GM12878 (cell line): Measurements from ENCODE around the gene PLA2G4A. TPM values are rescaled to one million over a fixed set of nuclear protein-coding genes. Genes with fewer than 3 reads are reported as not detected.

ENCODE experiments used
- ATAC-seq: fragments of 200-7000 bp; cut with Tn5 transposase; 3 replicates; pipeline ENCODE4 v1.9.1; 2020; ENCODE audit warnings: mild to moderate bottlenecking, moderate library complexity
- BruUV-seq: library from RNA; stranded (reverse); fragments of 400-500 nt; replicated peaks from 2 replicates; lab custom pipeline; 2021; lab: Mats Ljungman, UMichigan
- CTCF ChIA-PET: fragments of 300-600 bp; sonication (Branson Sonifier 250); formaldehyde crosslinking; extraction: SDS; loops from one replicate; lab custom pipeline; 2021; ENCODE audit warnings: inconsistent platforms; lab: Yijun Ruan, JAX
- POLR2A ChIA-PET: fragments of 350-600 bp; formaldehyde crosslinking; extraction: SDS; loops from one replicate; lab custom pipeline; 2021; ENCODE audit warnings: inconsistent platforms; lab: Charles Lee
- RAD21 ChIA-PET: fragments of 300-600 bp; sonication (Branson Sonifier 250); formaldehyde crosslinking; loops from one replicate; lab custom pipeline; 2023; ENCODE audit warnings: antibody characterized with exemption; ENCODE audit not compliant: unreplicated experiment; lab: Charles Lee
- SMC1A ChIA-PET: fragments of 300-600 bp; sonication (Branson Sonifier 250); formaldehyde crosslinking; loops from one replicate; lab custom pipeline; 2023; ENCODE audit not compliant: unreplicated experiment, uncharacterized antibody; lab: Charles Lee
- DNase-seq: peaks from one replicate; pipeline ENCODE4 v3.0.0-alpha.2; 2011; ENCODE audit warnings: low read depth, low spot score
- FAIRE-seq: peaks from 3 replicates; lab custom pipeline; 2011; peaks lifted over from hg19 to GRCh38; lab: Jason Lieb, UNC
- H2AFZ ChIP-seq: 2 replicates; pipeline ENCODE4 v1.6.0; 2011; ENCODE audit warnings: low read depth, low read length, control low read depth; ENCODE audit not compliant: control insufficient read depth
- H3K27ac ChIP-seq: 2 replicates; pipeline ENCODE4 v1.5.1; 2011; ENCODE audit warnings: control low read depth; ENCODE audit not compliant: control insufficient read depth, insufficient read depth
- H3K27me3 ChIP-seq, 2 experiments: replicated peaks in 1 of 2; 2 replicates each; pipeline versions ENCODE4 v1.6.0 to v1.6.1; 2011; ENCODE audit warnings: low read length in 1 of 2; ENCODE audit not compliant: control insufficient read depth in 2 of 2, insufficient read depth in 2 of 2
- H3K36me3 ChIP-seq, 2 experiments: 2 replicates each; pipeline ENCODE4 v1.5.1; 2011; ENCODE audit warnings: low read length in 1 of 2; ENCODE audit not compliant: control insufficient read depth in 2 of 2, insufficient read depth in 2 of 2
- H3K4me1 ChIP-seq: 2 replicates; pipeline ENCODE4 v1.6.1; 2011; ENCODE audit warnings: mild to moderate bottlenecking, low read length, moderate library complexity, mixed read lengths; ENCODE audit not compliant: control insufficient read depth, insufficient read depth
- H3K4me2 ChIP-seq: 2 replicates; pipeline ENCODE4 v1.6.0; 2011; ENCODE audit warnings: control low read depth; ENCODE audit not compliant: control insufficient read depth, insufficient read depth
- H3K4me3 ChIP-seq: fragments of 200-600 bp; sonication (generic); 2 replicates; pipeline ENCODE4 v1.5.1; 2016
- H3K79me2 ChIP-seq: 2 replicates; pipeline ENCODE4 v1.6.0; 2011; ENCODE audit warnings: low read length; ENCODE audit not compliant: control insufficient read depth, insufficient read depth
- H3K9ac ChIP-seq: 2 replicates; pipeline ENCODE4 v1.8.0; 2011; ENCODE audit warnings: low read length, control low read depth, mixed read lengths; ENCODE audit not compliant: control insufficient read depth, insufficient read depth
- H3K9me3 ChIP-seq: replicated peaks from 3 replicates; pipeline ENCODE4 v1.5.1; 2011; ENCODE audit warnings: mild to moderate bottlenecking, low read length; ENCODE audit not compliant: control insufficient read depth, insufficient read depth
- H4K20me1 ChIP-seq: 2 replicates; pipeline ENCODE4 v1.6.0; 2011; ENCODE audit not compliant: control insufficient read depth, insufficient read depth
- FOS ChIP-seq: IDR thresholded peaks from 3 replicates; pipeline ENCODE4 v1.6.1; 2011; ENCODE audit warnings: borderline replicate concordance; ENCODE audit not compliant: insufficient read length; ENCODE audit errors: extremely low read depth
- MTA3 ChIP-seq: IDR thresholded peaks from 2 replicates; pipeline ENCODE4 v1.6.1; 2012; ENCODE audit warnings: low read length, inconsistent platforms, borderline replicate concordance
- NR2C1 ChIP-seq: fragments of 450-650 bp; IDR thresholded peaks from 2 replicates; pipeline ENCODE4 v1.6.1; 2017; ENCODE audit warnings: antibody characterized with exemption, mild to moderate bottlenecking, moderate library complexity
- SREBF2 ChIP-seq: IDR thresholded peaks from 2 replicates; pipeline ENCODE4 v1.6.1; 2012; ENCODE audit warnings: mild to moderate bottlenecking, low read length
- TAF1 ChIP-seq: IDR thresholded peaks from 2 replicates; pipeline ENCODE4 v1.6.1; 2011; ENCODE audit warnings: mild to moderate bottlenecking, low read depth, low read length, borderline replicate concordance
- ZNF207 ChIP-seq: fragments of 450-650 bp; IDR thresholded peaks from 2 replicates; pipeline ENCODE4 v1.6.1; 2014; ENCODE audit warnings: antibody characterized with exemption, mild to moderate bottlenecking, borderline replicate concordance
- ZZZ3 ChIP-seq: IDR thresholded peaks from 2 replicates; pipeline ENCODE4 v1.6.1; 2011; ENCODE audit warnings: low read depth; ENCODE audit not compliant: control insufficient read depth, insufficient read length
- WGBS: methylation state at CpG from one replicate; pipeline ENCODE4 v1.1.6; 2016; ENCODE audit warnings: low lambda C conversion rate; ENCODE audit not compliant: insufficient replicate concordance, insufficient coverage; ENCODE audit errors: missing lambda C conversion rate; 5-methylcytosine and 5-hydroxymethylcytosine counted together
- in situ Hi-C: fragments of 300-500 bp; cut with MboI; formaldehyde crosslinking; loops from 9 replicates; pipeline ENCODE4 v1.14.3; 2018; ENCODE audit warnings: mixed read lengths
- intact Hi-C: fragments of 100-400 bp; cut with micrococcal nuclease; formaldehyde crosslinking; loops from one replicate; pipeline ENCODE4 v1.14.2; 2022; ENCODE audit not compliant: unreplicated experiment
- polyA plus RNA-seq, 11 experiments: library from polyadenylated mRNA; depleted of rRNA in 4 of 11; unstranded in 6 of 11; stranded (reverse) in 5 of 11; fragments of >200 nt; fragmentation: Nextera tagmentation in 4 of 11; fragmentation: Illumina TruSeq in 1 of 11; extraction: Ambion mirVana in 4 of 11; extraction: Trizol in 1 of 11; gene quantifications; 1 replicate in 1 of 11; 2 replicates in 10 of 11; pipeline versions ENCODE4 v1.2.1 to v1.2.3, GENCODE V29; 2011 to 2016; ENCODE audit warnings: inconsistent platforms in 2 of 11, missing spikeins in 2 of 11, low read depth in 1 of 11
- total RNA-seq, 4 experiments: library from RNA; depleted of rRNA in 3 of 4; stranded (reverse); fragments of >200 nt in 3 of 4; fragmentation: Illumina TruSeq in 1 of 4; extraction: Trizol in 1 of 4; gene quantifications; 2 replicates each; pipeline versions ENCODE4 v1.2.1 to v1.2.3, GENCODE V29; 2013 to 2021
- TF ChIP-seq, protein P1 (sequence below): fragments of 450-650 bp; IDR thresholded peaks from 2 replicates; pipeline ENCODE4 v1.6.1; 2017; ENCODE audit warnings: mild to moderate bottlenecking
- TF ChIP-seq, protein P2 (sequence below): IDR thresholded peaks from 2 replicates; pipeline ENCODE4 v1.6.1; 2011; ENCODE audit warnings: low read depth, mild to moderate bottlenecking, low read length, moderate library complexity, borderline replicate concordance; ENCODE audit errors: extremely low read depth

PLA2G4A gene
- total and polyA plus RNA-seq, 10 of the 15 experiments (the other 5 are each of a cell fraction or from before 2014, with no cell fraction given) = 0.70 to 3.3 (median 1.5) TPM; not detected in 1

DNA sequence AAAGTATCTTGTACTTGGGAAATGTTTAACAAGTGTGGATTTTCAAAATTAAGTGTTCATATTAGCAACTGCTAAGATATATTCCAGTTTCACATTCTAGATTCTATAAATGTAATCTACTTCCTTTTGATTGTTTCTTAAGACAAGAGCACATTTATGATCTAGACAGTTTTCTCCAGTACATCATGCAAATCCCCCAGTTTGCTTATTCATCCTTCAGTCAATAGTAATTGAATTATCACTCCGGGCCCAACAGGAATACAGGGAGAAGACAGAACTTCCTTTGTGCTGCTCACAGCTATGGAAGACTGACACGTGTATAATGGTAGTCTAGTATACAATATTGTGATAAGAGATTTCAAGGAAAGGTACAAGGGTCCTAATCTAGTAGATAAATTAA, 14.5 kb downstream of the PLA2G4A start:
- ATAC-seq (no peak), DNase-seq (no peak), FAIRE-seq (no peak)
- intact Hi-C loops = loop anchor here (10.0 kb wide), 1 partner anchor 118 kb away; no protein-coding TSS in a partner anchor
- 28% methylated on average over 2 of the region's 2 CpGs for WGBS
- H3K4me3 ChIP-seq = no peak overlapping the region
- H3K36me3 ChIP-seq = no peaks in the 10 kb centered on the region; a peak in 1 of 4 replicates
- no TSS peak for BruUV-seq
- SMC1A ChIA-PET = no interaction called here
- POLR2A ChIA-PET = no interaction called here
- CTCF ChIA-PET = no interaction called here
- TF ChIP-seq NR2C1 = no peak
- TF ChIP-seq, protein P1, sequence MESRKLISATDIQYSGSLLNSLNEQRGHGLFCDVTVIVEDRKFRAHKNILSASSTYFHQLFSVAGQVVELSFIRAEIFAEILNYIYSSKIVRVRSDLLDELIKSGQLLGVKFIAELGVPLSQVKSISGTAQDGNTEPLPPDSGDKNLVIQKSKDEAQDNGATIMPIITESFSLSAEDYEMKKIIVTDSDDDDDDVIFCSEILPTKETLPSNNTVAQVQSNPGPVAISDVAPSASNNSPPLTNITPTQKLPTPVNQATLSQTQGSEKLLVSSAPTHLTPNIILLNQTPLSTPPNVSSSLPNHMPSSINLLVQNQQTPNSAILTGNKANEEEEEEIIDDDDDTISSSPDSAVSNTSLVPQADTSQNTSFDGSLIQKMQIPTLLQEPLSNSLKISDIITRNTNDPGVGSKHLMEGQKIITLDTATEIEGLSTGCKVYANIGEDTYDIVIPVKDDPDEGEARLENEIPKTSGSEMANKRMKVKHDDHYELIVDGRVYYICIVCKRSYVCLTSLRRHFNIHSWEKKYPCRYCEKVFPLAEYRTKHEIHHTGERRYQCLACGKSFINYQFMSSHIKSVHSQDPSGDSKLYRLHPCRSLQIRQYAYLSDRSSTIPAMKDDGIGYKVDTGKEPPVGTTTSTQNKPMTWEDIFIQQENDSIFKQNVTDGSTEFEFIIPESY = no peak
- no peak for TF ChIP-seq FOS
- TF ChIP-seq ZNF207 = no peak
- no peak for TF ChIP-seq ZZZ3
- no peak for TF ChIP-seq MTA3
- TF ChIP-seq, protein P2, sequence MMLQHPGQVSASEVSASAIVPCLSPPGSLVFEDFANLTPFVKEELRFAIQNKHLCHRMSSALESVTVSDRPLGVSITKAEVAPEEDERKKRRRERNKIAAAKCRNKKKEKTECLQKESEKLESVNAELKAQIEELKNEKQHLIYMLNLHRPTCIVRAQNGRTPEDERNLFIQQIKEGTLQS = no peak
- TF ChIP-seq TAF1 = no peak
- TF ChIP-seq SREBF2 = no peak
- no peak overlapping the region for H2AFZ ChIP-seq
- in situ Hi-C loops = no loop called here
- RAD21 ChIA-PET = no interaction called here
- H3K4me1 ChIP-seq = peaks cover 3% of the 10 kb centered on the region; the same call in 1 of the 2 replicates
- H3K27ac ChIP-seq = no peak overlapping the region
- H3K4me2 ChIP-seq = no peak overlapping the region
- no peak overlapping the region for H3K9ac ChIP-seq
- H3K27me3 ChIP-seq = no peaks in the 10 kb centered on the region
- H3K79me2 ChIP-seq = no peaks in the 10 kb centered on the region
- no peaks in the 10 kb centered on the region for H4K20me1 ChIP-seq
- no peaks in the 10 kb centered on the region for H3K9me3 ChIP-seq
